B cell (primary cell): ENCODE measurements around the gene CD96.

ENCODE experiments used
- EZH2 ChIP-seq: IDR thresholded peaks from 2 replicates; pipeline ENCODE4 v1.6.1; 2012; ENCODE audit warnings: borderline replicate concordance, low read depth, mild to moderate bottlenecking, moderate library complexity, low read length; ENCODE audit not compliant: insufficient read depth, poor library complexity, severe bottlenecking
- TF ChIP-seq, protein P1 (sequence below): fragments of 200-600 bp; IDR thresholded peaks from one replicate; pipeline ENCODE4 v1.8.0; 2022; ENCODE audit warnings: antibody characterized with exemption, mild to moderate bottlenecking

DNA sequence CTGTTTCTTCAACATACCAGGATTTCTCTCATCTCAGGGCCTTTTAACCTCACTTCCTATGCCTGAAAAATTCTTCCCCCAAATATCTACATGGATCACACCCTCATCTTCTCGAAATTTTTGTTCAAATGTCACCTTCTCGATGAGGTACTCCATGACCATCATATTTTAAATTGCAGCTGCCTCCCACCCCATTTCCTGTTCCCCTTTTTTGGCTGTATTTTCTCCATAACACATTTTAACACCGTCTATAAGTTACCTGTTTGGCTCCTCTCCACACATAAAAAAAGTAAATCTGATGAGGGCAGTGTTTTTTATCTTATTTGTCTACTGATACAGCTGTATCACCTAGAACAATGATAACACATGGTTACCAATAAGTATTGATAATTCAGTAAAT lies 73.9 kb downstream of the CD96 start:
- TF ChIP-seq, protein P1, sequence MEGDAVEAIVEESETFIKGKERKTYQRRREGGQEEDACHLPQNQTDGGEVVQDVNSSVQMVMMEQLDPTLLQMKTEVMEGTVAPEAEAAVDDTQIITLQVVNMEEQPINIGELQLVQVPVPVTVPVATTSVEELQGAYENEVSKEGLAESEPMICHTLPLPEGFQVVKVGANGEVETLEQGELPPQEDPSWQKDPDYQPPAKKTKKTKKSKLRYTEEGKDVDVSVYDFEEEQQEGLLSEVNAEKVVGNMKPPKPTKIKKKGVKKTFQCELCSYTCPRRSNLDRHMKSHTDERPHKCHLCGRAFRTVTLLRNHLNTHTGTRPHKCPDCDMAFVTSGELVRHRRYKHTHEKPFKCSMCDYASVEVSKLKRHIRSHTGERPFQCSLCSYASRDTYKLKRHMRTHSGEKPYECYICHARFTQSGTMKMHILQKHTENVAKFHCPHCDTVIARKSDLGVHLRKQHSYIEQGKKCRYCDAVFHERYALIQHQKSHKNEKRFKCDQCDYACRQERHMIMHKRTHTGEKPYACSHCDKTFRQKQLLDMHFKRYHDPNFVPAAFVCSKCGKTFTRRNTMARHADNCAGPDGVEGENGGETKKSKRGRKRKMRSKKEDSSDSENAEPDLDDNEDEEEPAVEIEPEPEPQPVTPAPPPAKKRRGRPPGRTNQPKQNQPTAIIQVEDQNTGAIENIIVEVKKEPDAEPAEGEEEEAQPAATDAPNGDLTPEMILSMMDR = no peak
- no peak for TF ChIP-seq EZH2
